Heart left ventricle (tissue), 16 donors: ENCODE measurements around the gene CASQ2. TPM values are rescaled to one million over a fixed set of nuclear protein-coding genes. Genes with fewer than 3 reads are reported as not detected.

Source experiments
- ATAC-seq, 4 donors: fragments of 200-7000 bp; cut with Tn5 transposase; one replicate each; pipeline ENCODE4 v1.9.1; 2020 to 2022; ENCODE audit warnings: moderate library complexity in 4 of 4, mild to moderate bottlenecking in 3 of 4, moderate number of reproducible peaks in 1 of 4
- DNase-seq, 5 donors: peaks; one replicate each; pipeline ENCODE4 v3.0.0-alpha.2; 2020
- H3K27ac ChIP-seq, 12 donors: fragments of 200-600 bp; sonication (generic) in 4 of 12; one replicate each; pipeline versions ENCODE4 v1.5.0 to v1.8.0; 2016 to 2022; ENCODE audit warnings: mild to moderate bottlenecking in 2 of 12
- H3K27me3 ChIP-seq, 9 donors: fragments of 200-600 bp; sonication (generic) in 2 of 9; one replicate each; pipeline versions ENCODE4 v1.5.1 to v1.8.0; 2016 to 2022; ENCODE audit warnings: mild to moderate bottlenecking in 3 of 9
- H3K36me3 ChIP-seq, 9 donors: fragments of 200-600 bp; sonication (generic) in 2 of 9; one replicate each; pipeline versions ENCODE4 v1.5.0 to v1.8.0; 2018 to 2022; ENCODE audit warnings: mild to moderate bottlenecking in 2 of 9
- H3K4me1 ChIP-seq, 12 donors: fragments of 200-600 bp; sonication (generic) in 4 of 12; one replicate each; pipeline versions ENCODE4 v1.5.0 to v1.8.0; 2016 to 2022; ENCODE audit warnings: mild to moderate bottlenecking in 3 of 12
- H3K4me3 ChIP-seq, 12 donors: fragments of 200-600 bp; sonication (generic) in 4 of 12; one replicate each; pipeline versions ENCODE4 v1.5.0 to v1.8.0; 2017 to 2022; ENCODE audit warnings: mild to moderate bottlenecking in 9 of 12, moderate library complexity in 4 of 12
- H3K9me3 ChIP-seq, 12 donors: fragments of 200-600 bp; sonication (generic) in 4 of 12; one replicate each; pipeline versions ENCODE4 v1.5.0 to v1.8.0; 2016 to 2022; ENCODE audit warnings: mild to moderate bottlenecking in 1 of 12
- CTCF ChIP-seq, 12 donors: fragments of 200-600 bp; sonication (generic) in 4 of 12; IDR thresholded peaks; one replicate each; pipeline versions ENCODE4 v1.5.0 to v1.8.0; 2018 to 2022; ENCODE audit warnings: antibody characterized with exemption in 12 of 12, mild to moderate bottlenecking in 5 of 12
- POLR2A ChIP-seq, 2 donors: fragments of 450-650 bp; IDR thresholded peaks; one replicate each; pipeline ENCODE4 v1.6.1; 2017; ENCODE audit warnings: antibody characterized with exemption in 2 of 2, mild to moderate bottlenecking in 2 of 2, moderate library complexity in 2 of 2
- WGBS, 4 donors: extraction: QIAGEN DNeasy Blood & Tissue Kit in 2 of 4; methylation state at CpG; one replicate each; pipeline versions ENCODE4 v1.1.5 to v1.1.7; 2013 to 2018; 5-methylcytosine and 5-hydroxymethylcytosine counted together
- intact Hi-C, 10 donors: fragments of 100-400 bp; cut with DNase I; formaldehyde crosslinking; loops; one replicate each; pipeline versions ENCODE4 v1.11.1 to v1.14.2; 2022
- long read RNA-seq, 3 donors: library from polyadenylated mRNA; unstranded; transcript quantifications; one replicate each; pipeline ENCODE4 v2.0.0, GENCODE V29; 2020 to 2021
- polyA plus RNA-seq, 2 donors: library from polyadenylated mRNA; stranded (reverse); fragments of 200-250 nt; gene quantifications; one replicate each; pipeline ENCODE4 v1.2.3, GENCODE V29; 2013
- total RNA-seq, 9 donors: library from RNA; depleted of rRNA in 2 of 9; stranded (reverse); fragments of >200 nt in 2 of 9; fragmentation: NEBNext Ultra II Directional in 3 of 9; extraction: Animal tissue kit (Norgen Biotek cat#: 25700) in 3 of 9; gene quantifications; one replicate each; pipeline versions ENCODE4 v1.1.0 to v1.2.4, GENCODE V29; 2016 to 2023
- donor health status: ischemic (EF 13 %, LVEDD 7.1; RV severe dilation, severe dysfunction).
- donor health status: healthy with polysubstance abuse.
- donor health status: DM: no; HTN: yes; CAD: no.
- donor health status: DM: no; HTN: no; CAD: no.
- donor health status: ischemic (EF 25% LVEDD 6.9; RV normal size, moderate dysfunction).
- donor health status: ischemic (EF 25% LVEDD 5.7; RV mildly dilated, moderate dysfunction).
- donor health status: healthy.
- donor health status: DM: yes; HTN: yes; CAD: no.
- donor health status: ischemic (EF 35%, LVEDD 5.7; RV mildly dilated, moderate dysfunction).
- donor health status: nonischemic (EF 11% LVEDD 7.7; RV severe dilation, severe dysfunction).
- donor health status: DM: yes; HTN: yes; CAD: no.
- donor health status: PGD.
- donor health status: ischemic (EF 29% LVEDD 5.4; RV normal size, mild dysfunction).
- donor health status: nonischemic (EF 23%, LVEDD 6.1; RV moderate dilation, normal function).

The CASQ2 gene
- total RNA-seq (1,000 to 10,000 TPM in 5 of 9 donors, 100 to 1,000 TPM in 4; 700 to 1,692 (median 1,156) TPM), polyA plus RNA-seq (100 to 1,000 TPM; 444 to 563 TPM)
- long read RNA-seq, donor 1, transcript CASQ2-201 (11 exons, 2,674 nt) = major isoform, 444 of 607 reads
- long read RNA-seq, donor 1, partial matches to known transcripts = 151 of 607 reads
- long read RNA-seq, donor 1, other reads (novel, unspliced or antisense) = 12 of 607 reads
- long read RNA-seq, donor 2, transcript CASQ2-201 (11 exons, 2,674 nt) = major isoform, 2,963 of 3,729 reads
- long read RNA-seq, donor 2, partial matches to known transcripts = 157 of 3,729 reads
- long read RNA-seq, donor 2, other reads (novel, unspliced or antisense) = 609 of 3,729 reads
- long read RNA-seq, donor 3, transcript CASQ2-201 (11 exons, 2,674 nt) = major isoform, 353 of 471 reads
- long read RNA-seq, donor 3, partial matches to known transcripts = 44 of 471 reads
- long read RNA-seq, donor 3, other reads (novel, unspliced or antisense) = 74 of 471 reads

GRCh38 chr1:115768549-115768948 lies at the start of gene CASQ2:
Gene CASQ2 (minus strand): TSS chr1:115768714. CDS start chr1:115768541, 173 bp downstream.
- peak; percentile 69 to 87 (median 82) for DNase-seq
- intact Hi-C loops = loop anchor here in 4 of 10 donors (2.0 to 10.0 kb wide), 4 partner anchors 41 to 634 kb away; no protein-coding TSS in a partner anchor
- Histone ChIP-seq H3K27ac (peak within 1 kb of the TSS; percentile 86 to 100 (median 94)), H3K4me3 (peak within 1 kb of the TSS; percentile 39 to 86 (median 60)), H3K4me1 (peaks cover 0 to 42% (median 10%) of the 10 kb centered on the region in 12 donors), H3K9me3 (no peaks in the 10 kb centered on the region), H3K27me3 (no peaks in the 10 kb centered on the region), H3K36me3 (no peaks in the 10 kb centered on the region)
- ATAC-seq = peak; percentile 83 to 90 (median 87)
- 24 to 47% (median 43%) methylated on average over 8 of the region's 8 CpGs for WGBS, 4 donors
- peak in 1 of 2 donors; percentile 76 for TF ChIP-seq POLR2A (IDR thresholded peaks at IDR 0.05)
- TF ChIP-seq CTCF (IDR thresholded peaks at IDR 0.05) = no peak

- peaks cover 0 to 16% (median 1%) of the 10 kb centered on the region in 12 donors for H3K4me1 ChIP-seq
- peak; percentile 20 to 71 (median 50) for ATAC-seq
- H3K27ac ChIP-seq = no peak overlapping the region
- H3K4me3 ChIP-seq = no peak overlapping the region
- TF ChIP-seq CTCF (IDR thresholded peaks at IDR 0.05) = no peak
- TF ChIP-seq POLR2A (IDR thresholded peaks at IDR 0.05) = no peak
- intact Hi-C loops = loop anchor here in 2 of 10 donors (10.0 kb wide), 3 partner anchors 169 to 669 kb away; no protein-coding TSS in a partner anchor
- 33 to 51% (median 38%) methylated on average over 3 of the region's 3 CpGs for WGBS, 4 donors
- no peak for DNase-seq
- no peaks in the 10 kb centered on the region for H3K36me3 ChIP-seq
- H3K27me3 ChIP-seq = no peaks in the 10 kb centered on the region
- H3K9me3 ChIP-seq = peaks cover 0 to 6% (median 0%) of the 10 kb centered on the region in 12 donors
These were observed 47.2 kb upstream of the CASQ2 start for GRCh38 chr1:115815694-115816093.

DNA sequence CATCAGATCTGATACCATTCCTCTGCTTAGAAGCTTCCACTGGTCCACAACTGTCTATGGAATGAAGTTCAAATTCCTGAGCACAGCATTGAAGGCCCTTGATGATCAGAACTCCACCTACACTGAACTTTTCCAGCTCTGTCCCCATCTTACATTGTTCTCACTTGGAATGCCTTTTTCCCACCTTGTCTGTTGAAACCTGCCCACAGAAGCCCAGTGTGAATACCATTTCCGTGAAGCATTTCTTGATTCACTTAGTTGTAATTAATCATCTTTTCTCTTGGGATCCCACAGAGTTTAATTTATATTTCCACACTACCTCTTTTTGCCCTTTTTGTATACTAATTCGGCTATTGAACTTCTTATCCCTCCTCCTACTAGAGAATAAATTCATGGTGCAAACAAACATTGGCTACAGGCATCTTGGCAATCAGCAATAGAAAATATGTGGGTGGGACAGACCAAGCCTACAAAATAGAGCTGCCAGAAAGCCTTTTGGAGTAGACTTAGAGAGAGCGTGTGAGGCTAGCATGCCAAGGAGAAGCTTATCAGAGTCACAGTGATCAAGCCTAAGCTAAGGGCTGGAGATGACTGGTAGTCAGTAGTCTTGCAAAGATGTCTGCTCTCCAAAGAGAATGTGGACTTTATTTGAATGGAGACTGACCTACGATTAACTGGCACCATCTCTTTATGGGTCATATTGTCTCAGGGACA lies 46.3 kb upstream of the CASQ2 start:
- peaks cover 0 to 22% (median 1%) of the 10 kb centered on the region in 12 donors for H3K4me1 ChIP-seq
- no peaks in the 10 kb centered on the region for H3K36me3 ChIP-seq
- H3K27me3 ChIP-seq = no peaks in the 10 kb centered on the region
- H3K4me3 ChIP-seq = no peak overlapping the region
- 70 to 89% (median 79%) methylated on average over 3 to 4 of the region's 4 CpGs for WGBS, 4 donors
- intact Hi-C loops = loop anchor here in 2 of 10 donors (10.0 kb wide), 3 partner anchors 170 to 670 kb away; no protein-coding TSS in a partner anchor
- peaks cover 0 to 6% (median 0%) of the 10 kb centered on the region in 12 donors for H3K9me3 ChIP-seq
- no peak overlapping the region for H3K27ac ChIP-seq
- ATAC-seq = no peak
- TF ChIP-seq CTCF (IDR thresholded peaks at IDR 0.05) = no peak
- TF ChIP-seq POLR2A (IDR thresholded peaks at IDR 0.05) = no peak
- no peak for DNase-seq
